ENCODE measurements around the gene KLF9.

Gene KLF9

DNA sequence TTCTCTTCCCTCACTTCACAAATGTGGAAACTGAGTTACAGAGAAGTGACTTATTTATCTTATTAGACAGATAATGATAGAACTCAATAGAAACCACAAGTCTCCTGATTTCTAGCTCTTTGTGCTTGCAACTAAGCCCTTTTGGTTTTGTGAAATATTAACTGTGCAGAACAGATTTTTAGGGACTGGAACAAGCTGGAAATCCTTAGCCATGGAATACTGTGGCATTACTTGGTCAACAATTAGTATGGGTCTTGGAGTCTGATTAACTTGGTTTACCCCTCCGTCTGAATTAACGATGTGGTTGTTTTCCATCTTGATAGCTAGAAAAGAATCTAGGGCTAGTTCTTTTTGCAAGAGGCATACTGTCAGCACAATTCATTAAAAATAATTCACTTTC lies 584 bp upstream of the KLF9 start:
- Histone ChIP-seq H3K36me3 (ENCODE audit: insufficient read depth, low read length) (no peaks in the 10 kb centered on the region), H3K9me2 (ENCODE audit: low read depth, low read length) (no peaks in the 10 kb centered on the region), H3K4me1 (ENCODE audit: insufficient read depth, low read length, severe bottlenecking) (peaks cover 68% of the 10 kb centered on the region), H3K4me3 (ENCODE audit: low read depth, low read length, poor library complexity, severe bottlenecking) (peak overlapping the region; percentile 68), H2AFZ (ENCODE audit: low read length) (peak overlapping the region; percentile 30; the same call in 1 of the 2 replicates), H4K20me1 (ENCODE audit: insufficient read depth, low read length) (no peaks in the 10 kb centered on the region), H3F3A (ENCODE audit: insufficient read depth, low read length) (peaks cover 10% of the 10 kb centered on the region; the same call in 1 of the 2 replicates), H3K9me3 (ENCODE audit: low read length) (no peaks in the 10 kb centered on the region), H3K27me3 (ENCODE audit: insufficient read depth, low read length) (no peaks in the 10 kb centered on the region), H3K27ac (ENCODE audit: low read depth, low read length, poor library complexity, severe bottlenecking) (peak overlapping the region; percentile 86), H3K79me2 (ENCODE audit: insufficient read depth, low read length) (no peaks in the 10 kb centered on the region), H3K9ac (ENCODE audit: low read length) (peak overlapping the region; percentile 65; the same call in 1 of the 2 replicates), H3K4me2 (ENCODE audit: low read length) (peak overlapping the region; percentile 83)
- TF ChIP-seq, protein P1, sequence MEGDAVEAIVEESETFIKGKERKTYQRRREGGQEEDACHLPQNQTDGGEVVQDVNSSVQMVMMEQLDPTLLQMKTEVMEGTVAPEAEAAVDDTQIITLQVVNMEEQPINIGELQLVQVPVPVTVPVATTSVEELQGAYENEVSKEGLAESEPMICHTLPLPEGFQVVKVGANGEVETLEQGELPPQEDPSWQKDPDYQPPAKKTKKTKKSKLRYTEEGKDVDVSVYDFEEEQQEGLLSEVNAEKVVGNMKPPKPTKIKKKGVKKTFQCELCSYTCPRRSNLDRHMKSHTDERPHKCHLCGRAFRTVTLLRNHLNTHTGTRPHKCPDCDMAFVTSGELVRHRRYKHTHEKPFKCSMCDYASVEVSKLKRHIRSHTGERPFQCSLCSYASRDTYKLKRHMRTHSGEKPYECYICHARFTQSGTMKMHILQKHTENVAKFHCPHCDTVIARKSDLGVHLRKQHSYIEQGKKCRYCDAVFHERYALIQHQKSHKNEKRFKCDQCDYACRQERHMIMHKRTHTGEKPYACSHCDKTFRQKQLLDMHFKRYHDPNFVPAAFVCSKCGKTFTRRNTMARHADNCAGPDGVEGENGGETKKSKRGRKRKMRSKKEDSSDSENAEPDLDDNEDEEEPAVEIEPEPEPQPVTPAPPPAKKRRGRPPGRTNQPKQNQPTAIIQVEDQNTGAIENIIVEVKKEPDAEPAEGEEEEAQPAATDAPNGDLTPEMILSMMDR (IDR thresholded peaks at IDR 0.05; ENCODE audit: low read length) = no peak
- TF ChIP-seq EZH2 (IDR thresholded peaks at IDR 0.05; ENCODE audit: borderline replicate concordance, low read length) = no peak

DNA sequence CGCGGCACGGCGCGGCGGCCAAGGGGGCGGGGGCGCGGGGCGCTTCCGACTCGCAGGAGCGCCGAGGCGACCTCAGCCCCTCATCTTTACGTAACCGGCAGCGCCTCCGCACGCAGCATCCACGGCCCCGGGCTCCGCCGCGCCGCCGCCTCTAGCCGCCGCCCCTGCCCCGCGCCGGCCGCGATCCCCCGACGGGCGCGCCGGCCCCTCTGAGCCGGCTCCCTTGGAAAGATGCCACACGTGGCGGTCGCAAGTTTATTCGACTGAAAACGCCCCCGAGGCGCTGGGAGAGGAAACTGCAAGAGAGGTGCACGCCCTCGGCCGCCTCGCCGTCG lies 1.0 kb downstream of the KLF9 start:
- TF ChIP-seq, protein P1 (IDR thresholded peaks at IDR 0.05; ENCODE audit: low read length) = no peak
- no peaks in the 10 kb centered on the region for H3K79me2 ChIP-seq (ENCODE audit: insufficient read depth, low read length)
- H3F3A ChIP-seq (ENCODE audit: insufficient read depth, low read length) = peaks cover 10% of the 10 kb centered on the region; the same call in 1 of the 2 replicates
- peak overlapping the region; percentile 65 for H3K9ac ChIP-seq (ENCODE audit: low read length)
- H4K20me1 ChIP-seq (ENCODE audit: insufficient read depth, low read length) = no peaks in the 10 kb centered on the region
- H3K36me3 ChIP-seq (ENCODE audit: insufficient read depth, low read length) = no peaks in the 10 kb centered on the region
- no peaks in the 10 kb centered on the region for H3K9me2 ChIP-seq (ENCODE audit: low read depth, low read length)
- H3K9me3 ChIP-seq (ENCODE audit: low read length) = no peaks in the 10 kb centered on the region
- H3K27ac ChIP-seq (ENCODE audit: low read depth, low read length, poor library complexity, severe bottlenecking) = peak overlapping the region; percentile 86
- H3K4me3 ChIP-seq (ENCODE audit: low read depth, low read length, poor library complexity, severe bottlenecking) = peak overlapping the region; percentile 68
- H3K27me3 ChIP-seq (ENCODE audit: insufficient read depth, low read length) = no peaks in the 10 kb centered on the region
- H3K4me1 ChIP-seq (ENCODE audit: insufficient read depth, low read length, severe bottlenecking) = peaks cover 58% of the 10 kb centered on the region
- peak overlapping the region; percentile 52; the same call in 1 of the 2 replicates for H2AFZ ChIP-seq (ENCODE audit: low read length)
- H3K4me2 ChIP-seq (ENCODE audit: low read length) = peak overlapping the region; percentile 83

DNA sequence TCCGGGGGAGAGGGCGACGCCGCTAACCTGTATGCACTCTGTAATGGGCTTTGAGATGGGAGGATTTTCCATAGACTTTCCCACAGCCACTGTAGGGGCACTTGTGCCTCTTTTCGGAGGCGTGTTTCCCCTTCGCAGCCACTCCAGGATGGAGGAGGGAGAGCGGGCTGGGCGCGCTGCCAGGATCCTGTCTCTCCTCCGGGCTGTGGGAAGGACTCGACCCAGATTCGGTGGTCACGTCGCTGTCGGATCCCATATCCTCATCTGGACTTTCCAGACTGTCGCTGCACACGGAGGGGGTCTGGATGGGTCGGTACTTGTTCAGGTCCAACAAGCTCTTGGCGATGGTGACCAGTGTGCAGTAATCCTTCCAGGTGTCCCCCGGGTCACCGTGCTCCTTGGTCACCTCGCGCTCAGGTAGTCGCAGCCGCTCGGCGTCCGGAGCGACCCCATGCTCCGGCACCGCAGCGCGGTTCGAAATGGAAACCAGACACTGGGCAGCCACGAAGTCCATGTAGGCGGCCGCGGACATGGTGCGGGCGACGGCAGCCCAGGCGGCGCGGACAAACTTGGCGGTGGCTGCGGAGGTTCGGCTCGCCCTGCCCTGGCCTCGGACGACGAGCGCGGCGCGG lies 1.5 kb downstream of the KLF9 start:
- H2AFZ ChIP-seq (ENCODE audit: low read length) = no peak overlapping the region
- H4K20me1 ChIP-seq (ENCODE audit: insufficient read depth, low read length) = no peaks in the 10 kb centered on the region
- peak overlapping the region; percentile 68 for H3K4me3 ChIP-seq (ENCODE audit: low read depth, low read length, poor library complexity, severe bottlenecking)
- H3K9me3 ChIP-seq (ENCODE audit: low read length) = no peaks in the 10 kb centered on the region
- peaks cover 10% of the 10 kb centered on the region; the same call in 1 of the 2 replicates for H3F3A ChIP-seq (ENCODE audit: insufficient read depth, low read length)
- peak overlapping the region; percentile 61 for H3K9ac ChIP-seq (ENCODE audit: low read length)
- H3K4me1 ChIP-seq (ENCODE audit: insufficient read depth, low read length, severe bottlenecking) = peaks cover 53% of the 10 kb centered on the region
- no peak overlapping the region for H3K27ac ChIP-seq (ENCODE audit: low read depth, low read length, poor library complexity, severe bottlenecking)
- H3K36me3 ChIP-seq (ENCODE audit: insufficient read depth, low read length) = no peaks in the 10 kb centered on the region
- no peaks in the 10 kb centered on the region for H3K9me2 ChIP-seq (ENCODE audit: low read depth, low read length)
- H3K27me3 ChIP-seq (ENCODE audit: insufficient read depth, low read length) = no peaks in the 10 kb centered on the region
- TF ChIP-seq, protein P1 (IDR thresholded peaks at IDR 0.05; ENCODE audit: low read length) = no peak
- no peak for TF ChIP-seq EZH2 (IDR thresholded peaks at IDR 0.05; ENCODE audit: borderline replicate concordance, low read length)
- H3K4me2 ChIP-seq (ENCODE audit: low read length) = peak overlapping the region; percentile 83
- no peaks in the 10 kb centered on the region for H3K79me2 ChIP-seq (ENCODE audit: insufficient read depth, low read length)
